T-helper 1 cell treated with Interleukin-12 subunit alpha and Interleukin-12 subunit beta and Interleukin-4 antibody, amounts not matched to agents 30 ng/mL and 1 ng/mL, for 36 hours (primary cell): ENCODE data around the gene CCT8. TPM values are rescaled to one million over a fixed set of nuclear protein-coding genes. Genes with fewer than 3 reads are reported as not detected.

Source experiments
- intact Hi-C: fragments of 100-400 bp; cut with micrococcal nuclease; formaldehyde crosslinking; loops from one replicate; pipeline ENCODE4 v1.15.1; 2024
- total RNA-seq: library from RNA; stranded (reverse); gene quantifications from 2 replicates; pipeline ENCODE4 v1.2.3, GENCODE V29; 2022

CCT8 gene
- total RNA-seq, 1 donor from 2014 or later = 239 TPM

GRCh38 chr21:29078869-29079767 is 5.7 kb upstream of the CCT8 start:
- intact Hi-C loops = loop anchor here (5.0 kb wide), 1 partner anchor 578 kb away; no protein-coding TSS in a partner anchor

- intact Hi-C loops = loop anchor here (5.0 kb wide), 1 partner anchor 580 kb away; no protein-coding TSS in a partner anchor
These were observed 4.2 kb upstream of the CCT8 start for GRCh38 chr21:29077651-29078090.

GRCh38 chr21:29076731-29077640 is 3.5 kb upstream of the CCT8 start:
- intact Hi-C loops = loop anchor here (5.0 kb wide), 1 partner anchor 580 kb away; no protein-coding TSS in a partner anchor

- intact Hi-C loops = loop anchor here (5.0 kb wide), 1 partner anchor 581 kb away; no protein-coding TSS in a partner anchor
These were observed 2.4 kb upstream of the CCT8 start for GRCh38 chr21:29075706-29076466.

- intact Hi-C loops = loop anchor here (5.0 kb wide), 4 partner anchors 273 to 1643 kb away; partner anchors contain the start of gene KRTAP21-3
These were observed 1.3 kb upstream of the CCT8 start for GRCh38 chr21:29074783-29075182.

GRCh38 chr21:29074007-29074376 is 544 bp upstream of the CCT8 start:
- intact Hi-C loops = loop anchor here (5.0 kb wide), 3 partner anchors 273 to 1643 kb away; partner anchors contain the start of gene KRTAP21-3

GRCh38 chr21:29072873-29073221 is 601 bp downstream of the CCT8 start:
- intact Hi-C loops = loop anchor here (1.0 to 5.0 kb wide), 11 partner anchors 49 to 1644 kb away; partner anchors contain the start of genes KRTAP21-3, LTN1 and USP16

- intact Hi-C loops = no loop called here
These were observed 8.5 kb downstream of the CCT8 start for GRCh38 chr21:29064850-29065481.

- intact Hi-C loops = no loop called here
These were observed 16.9 kb downstream of the CCT8 start for GRCh38 chr21:29056538-29057050.

GRCh38 chr21:29056005-29056404 is 17.4 kb downstream of the CCT8 start:
- intact Hi-C loops = no loop called here

GRCh38 chr21:29055080-29055479 is 18.4 kb downstream of the CCT8 start:
- intact Hi-C loops = no loop called here

- intact Hi-C loops = no loop called here
These were observed 19.8 kb downstream of the CCT8 start for GRCh38 chr21:29053656-29054055.

- intact Hi-C loops = no loop called here
These were observed 20.4 kb downstream of the CCT8 start for GRCh38 chr21:29053011-29053553.

- intact Hi-C loops = no loop called here
These were observed 21.2 kb downstream of the CCT8 start for GRCh38 chr21:29052224-29052623.

GRCh38 chr21:29034678-29035077 is 38.8 kb downstream of the CCT8 start:
- intact Hi-C loops = no loop called here

GRCh38 chr21:29033871-29034270 is 39.6 kb downstream of the CCT8 start:
- intact Hi-C loops = no loop called here

GRCh38 chr21:29033301-29033700 is 40.1 kb downstream of the CCT8 start:
- intact Hi-C loops = no loop called here

GRCh38 chr21:29030909-29031308 is 42.5 kb downstream of the CCT8 start:
- intact Hi-C loops = no loop called here

- intact Hi-C loops = no loop called here
These were observed 43.9 kb downstream of the CCT8 start for GRCh38 chr21:29029524-29029923.

GRCh38 chr21:29025328-29025713 is 48.1 kb downstream of the CCT8 start:
- intact Hi-C loops = loop anchor here (2.0 kb wide), 1 partner anchor 189 kb away; no protein-coding TSS in a partner anchor
